SK-N-SH (cell line): ENCODE results near the gene RTN4RL1. TPM values are rescaled to one million over a fixed set of nuclear protein-coding genes. Genes with fewer than 3 reads are reported as not detected.

Experiments
- CTCF ChIA-PET: fragments of 300-600, 350-600 bp; formaldehyde crosslinking; extraction: SDS; loops from one replicate; lab custom pipeline; 2021; lab: Yijun Ruan, JAX
- POLR2A ChIA-PET: fragments of 350-600 bp; sonication (Branson Sonifier 250); formaldehyde crosslinking; extraction: SDS; loops from one replicate; lab custom pipeline; 2020; ENCODE audit warnings: antibody characterized with exemption, inconsistent platforms; lab: Yijun Ruan, JAX
- DNase-seq: peaks from one replicate; pipeline ENCODE4 v3.0.0; 2012
- H2AFZ ChIP-seq: fragments of 200-600 bp; sonication (generic); 2 replicates; pipeline ENCODE4 v1.8.1; 2016; ENCODE audit warnings: antibody characterized with exemption, mild to moderate bottlenecking, low read depth
- H3F3A ChIP-seq: fragments of 200-600 bp; sonication (generic); replicated peaks from 2 replicates; pipeline ENCODE3; 2016; ENCODE audit warnings: antibody characterized with exemption, mild to moderate bottlenecking; ENCODE audit not compliant: insufficient read depth
- H3K27ac ChIP-seq, 2 experiments: fragments of 200-500 bp in 1 of 2; fragments of 200-600 bp in 1 of 2; sonication (Bioruptor generic) in 1 of 2; sonication (generic), shearing (Covaris generic) in 1 of 2; 2 replicates each; pipeline versions ENCODE4 v1.5.1 to v1.6.1; 2014 to 2016; ENCODE audit warnings: low read depth in 2 of 2, inconsistent platforms in 1 of 2, low read length in 1 of 2, mild to moderate bottlenecking in 1 of 2, mixed read lengths in 1 of 2
- H3K27me3 ChIP-seq: fragments of 200-600 bp; sonication (generic), shearing (Covaris generic); 2 replicates; pipeline ENCODE4 v1.6.1; 2016; ENCODE audit warnings: mixed run types; ENCODE audit not compliant: insufficient read depth
- H3K36me3 ChIP-seq, 2 experiments: fragments of 200-500 bp in 1 of 2; fragments of 200-600 bp in 1 of 2; sonication (Bioruptor generic) in 1 of 2; sonication (generic) in 1 of 2; replicated peaks in 1 of 2; 2 replicates each; pipeline versions ENCODE3 to v1.5.1; 2014 to 2016; ENCODE audit warnings: low read length in 1 of 2, mild to moderate bottlenecking in 1 of 2; ENCODE audit not compliant: insufficient read depth in 2 of 2, control insufficient read depth in 1 of 2
- H3K4me1 ChIP-seq, 2 experiments: fragments of 200-500 bp in 1 of 2; fragments of 200-600 bp in 1 of 2; sonication (Bioruptor generic) in 1 of 2; sonication (generic), shearing (Covaris generic) in 1 of 2; 2 replicates each; pipeline versions ENCODE4 v1.5.1 to v1.6.1; 2014 to 2016; ENCODE audit warnings: low read depth in 1 of 2, low read length in 1 of 2, mixed run types in 1 of 2; ENCODE audit not compliant: insufficient read depth in 2 of 2, control insufficient read depth in 1 of 2
- H3K4me2 ChIP-seq: fragments of 200-600 bp; sonication (generic), shearing (Covaris generic); 2 replicates; pipeline ENCODE4 v1.6.1; 2017; ENCODE audit warnings: mixed run types
- H3K4me3 ChIP-seq, 2 experiments: fragments of 200-500 bp in 1 of 2; fragments of 200-600 bp in 1 of 2; sonication (Bioruptor generic) in 1 of 2; sonication (generic), shearing (Covaris generic) in 1 of 2; 2 replicates each; pipeline versions ENCODE4 v1.5.1 to v1.8.1; 2014 to 2016; ENCODE audit warnings: low read depth in 2 of 2, inconsistent platforms in 1 of 2, low read length in 1 of 2, mild to moderate bottlenecking in 1 of 2, mixed read lengths in 1 of 2, moderate library complexity in 1 of 2
- H3K79me2 ChIP-seq: fragments of 200-600 bp; sonication (generic); 2 replicates; pipeline ENCODE4 v1.8.1; 2017; ENCODE audit warnings: mild to moderate bottlenecking; ENCODE audit not compliant: insufficient read depth
- H3K9ac ChIP-seq: fragments of 200-600 bp; sonication (generic); 2 replicates; pipeline ENCODE4 v1.6.1; 2017; ENCODE audit warnings: mixed run types
- H3K9me2 ChIP-seq: fragments of 200-600 bp; sonication (generic); 2 replicates; pipeline ENCODE4 v1.6.1; 2017; ENCODE audit warnings: mixed run types
- H3K9me3 ChIP-seq: fragments of 200-600 bp; sonication (generic); 2 replicates; pipeline ENCODE4 v1.6.1; 2017; ENCODE audit warnings: mixed run types, mild to moderate bottlenecking, moderate library complexity
- H4K20me1 ChIP-seq: fragments of 200-600 bp; sonication (generic); 2 replicates; pipeline ENCODE4 v1.6.1; 2017; ENCODE audit warnings: mild to moderate bottlenecking, mixed run types; ENCODE audit not compliant: insufficient read depth
- EZH2phosphoT487 ChIP-seq: fragments of 200-600 bp; sonication (generic); IDR thresholded peaks from 2 replicates; pipeline ENCODE4 v1.6.1; 2017; ENCODE audit warnings: low read depth, mixed run types, mild to moderate bottlenecking, antibody characterized with exemption, moderate library complexity, borderline replicate concordance
- FOXM1 ChIP-seq: IDR thresholded peaks from 2 replicates; pipeline ENCODE4 v1.4.0; 2012; ENCODE audit warnings: low read depth, mild to moderate bottlenecking
- GATA2 ChIP-seq: sonication (generic); formaldehyde crosslinking; IDR thresholded peaks from 2 replicates; pipeline ENCODE4 v1.5.0; 2020; ENCODE audit warnings: mild to moderate bottlenecking, missing genetic modification reagents
- JUND ChIP-seq: IDR thresholded peaks from 2 replicates; pipeline ENCODE4 v1.4.0; 2012
- NRF1 ChIP-seq: IDR thresholded peaks from 2 replicates; pipeline ENCODE4 v1.6.1; 2012; ENCODE audit warnings: low read depth, mild to moderate bottlenecking, low read length
- RAD21 ChIP-seq: IDR thresholded peaks from 2 replicates; pipeline ENCODE4 v1.6.1; 2012; ENCODE audit warnings: mild to moderate bottlenecking, low read length
- RCOR1 ChIP-seq: fragments of 150-350 bp; IDR thresholded peaks from 2 replicates; pipeline ENCODE4 v1.6.1; 2017; ENCODE audit warnings: antibody characterized with exemption, low read length
- RFX5 ChIP-seq: IDR thresholded peaks from 2 replicates; pipeline ENCODE4 v1.6.1; 2012; ENCODE audit warnings: mild to moderate bottlenecking, improper control_type of control experiment, low read length
- RXRA ChIP-seq: IDR thresholded peaks from 2 replicates; pipeline ENCODE4 v1.4.0; 2012; ENCODE audit warnings: low read depth, mild to moderate bottlenecking, borderline replicate concordance
- USF2 ChIP-seq: fragments of 150-350 bp; IDR thresholded peaks from 2 replicates; pipeline ENCODE4 v1.6.1; 2017; ENCODE audit warnings: antibody characterized with exemption, low read length, low read depth, borderline replicate concordance
- WGBS: methylation state at CpG from one replicate; pipeline ENCODE4 v1.1.6; 2017; ENCODE audit warnings: low lambda C conversion rate; 5-methylcytosine and 5-hydroxymethylcytosine counted together
- polyA plus RNA-seq, 3 experiments: library from polyadenylated mRNA; depleted of rRNA; stranded (reverse); fragments of >200 nt; gene quantifications; 2 replicates each; pipeline ENCODE4 v1.2.3, GENCODE V29; 2012
- TF ChIP-seq, protein P1 (sequence below): IDR thresholded peaks from 2 replicates; pipeline ENCODE4 v1.4.0; 2012; ENCODE audit warnings: low read depth, borderline replicate concordance

RTN4RL1 gene
- polyA plus RNA-seq, 1 of the 3 experiments (the other 2 are of a cell fraction): 0.07 TPM

GRCh38 chr17:2048805-2049204 lies 23.7 kb upstream of the RTN4RL1 start:
- no peak for DNase-seq
- Histone ChIP-seq H3K4me3 (peak overlapping the region; percentile 75 to 80), H3K79me2 (peaks cover 20% of the 10 kb centered on the region), H3F3A (peaks cover 16% of the 10 kb centered on the region), H3K27ac (peak overlapping the region in 1 of 2 experiments; percentile 72; a peak in 1 of 4 replicates), H3K9ac (peak overlapping the region; percentile 78; the same call in 1 of the 2 replicates), H3K9me2 (no peaks in the 10 kb centered on the region), H2AFZ (no peak overlapping the region), H3K4me1 (peaks cover 5 to 10% of the 10 kb centered on the region in 2 experiments; a peak in 2 of 4 replicates), H3K9me3 (no peaks in the 10 kb centered on the region), H3K27me3 (no peaks in the 10 kb centered on the region), H3K36me3 (peaks cover 0 to 14% of the 10 kb centered on the region in 2 experiments), H4K20me1 (peaks cover 5% of the 10 kb centered on the region; the same call in 1 of the 2 replicates), H3K4me2 (peak overlapping the region; percentile 89)
- WGBS: 22% methylated on average over 9 of the region's 9 CpGs
- CTCF ChIA-PET: interaction anchor here (1.9 to 4.2 kb wide), 3 partner anchors 23 to 196 kb away, joined by 5 to 29 read pairs (median 5); no protein-coding TSS in a partner anchor
- POLR2A ChIA-PET: interaction anchor here (0.6 kb wide), 1 partner anchor 210 kb away, joined by 3 read pairs; no protein-coding TSS in a partner anchor
- TF ChIP-seq EZH2phosphoT487: no peak
- TF ChIP-seq, protein P1, sequence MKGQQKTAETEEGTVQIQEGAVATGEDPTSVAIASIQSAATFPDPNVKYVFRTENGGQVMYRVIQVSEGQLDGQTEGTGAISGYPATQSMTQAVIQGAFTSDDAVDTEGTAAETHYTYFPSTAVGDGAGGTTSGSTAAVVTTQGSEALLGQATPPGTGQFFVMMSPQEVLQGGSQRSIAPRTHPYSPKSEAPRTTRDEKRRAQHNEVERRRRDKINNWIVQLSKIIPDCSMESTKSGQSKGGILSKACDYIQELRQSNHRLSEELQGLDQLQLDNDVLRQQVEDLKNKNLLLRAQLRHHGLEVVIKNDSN: no peak
- no peak for TF ChIP-seq RCOR1
- TF ChIP-seq RXRA: no peak
- TF ChIP-seq RAD21: no peak
- TF ChIP-seq FOXM1: no peak
- no peak for TF ChIP-seq RFX5
- TF ChIP-seq JUND: no peak

DNA sequence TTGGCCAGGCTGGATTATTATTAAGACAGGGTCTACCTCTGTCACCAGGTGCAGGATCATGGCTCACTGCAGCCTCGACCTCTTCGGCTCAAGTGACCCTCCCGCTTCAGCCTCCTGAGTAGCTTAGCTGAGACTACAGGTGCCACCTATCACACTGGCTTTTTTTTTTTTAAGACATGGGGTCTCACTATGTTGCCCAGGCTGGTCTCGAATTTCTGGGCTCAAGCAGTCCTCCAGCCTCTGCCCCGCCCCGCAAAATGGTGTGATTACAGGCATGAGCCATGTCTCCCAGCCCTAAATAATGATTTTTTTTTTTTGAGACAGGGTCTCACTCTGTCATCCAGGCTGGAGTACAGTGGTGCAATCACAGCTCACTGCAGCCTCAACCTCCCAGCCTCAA lies 22.5 kb upstream of the RTN4RL1 start:
- no peak for TF ChIP-seq JUND
- TF ChIP-seq GATA2 (CRISPR knock-in tag): no peak
- TF ChIP-seq, protein P1: no peak
- TF ChIP-seq USF2: no peak
- TF ChIP-seq NRF1: no peak
- TF ChIP-seq, all 33 proteins: peak for 0
- H3K36me3 ChIP-seq: peaks cover 9 to 14% of the 10 kb centered on the region in 2 experiments
- H4K20me1 ChIP-seq: peaks cover 5% of the 10 kb centered on the region; the same call in 1 of the 2 replicates
- H3K4me2 ChIP-seq: no peak overlapping the region
- 98% methylated on average over 6 of the region's 6 CpGs for WGBS
- H3K27me3 ChIP-seq: no peaks in the 10 kb centered on the region
- H3K4me3 ChIP-seq: no peak overlapping the region
- POLR2A ChIA-PET: no interaction called here
- H2AFZ ChIP-seq: no peak overlapping the region
- no peak for DNase-seq
- CTCF ChIA-PET: interaction anchor here (0.7 to 4.2 kb wide), 4 partner anchors 22 to 197 kb away, joined by 3 to 29 read pairs (median 5); no protein-coding TSS in a partner anchor
- H3K79me2 ChIP-seq: peaks cover 32% of the 10 kb centered on the region
- no peak overlapping the region for H3K27ac ChIP-seq
- no peaks in the 10 kb centered on the region for H3K9me3 ChIP-seq
- H3K9ac ChIP-seq: no peak overlapping the region
- H3K4me1 ChIP-seq: peaks cover 17 to 21% of the 10 kb centered on the region in 2 experiments; a peak in 3 of 4 replicates
- H3F3A ChIP-seq: peaks cover 22% of the 10 kb centered on the region
- H3K9me2 ChIP-seq: no peaks in the 10 kb centered on the region
